Vagina (tissue), 2 donors: ENCODE results near the gene S100Z. TPM values are rescaled to one million over a fixed set of nuclear protein-coding genes. Genes with fewer than 3 reads are reported as not detected.

Experiments used
- DNase-seq, 2 donors: peaks; one replicate each; pipeline ENCODE4 v3.0.0-alpha.2; 2017; ENCODE audit errors: extremely low spot score in 2 of 2
- H3K27ac ChIP-seq: fragments of 200-600 bp; sonication (generic); one replicate; pipeline ENCODE4 v1.5.1; 2019
- H3K27me3 ChIP-seq: fragments of 200-600 bp; sonication (generic); one replicate; pipeline ENCODE4 v1.5.1; 2019
- H3K36me3 ChIP-seq, 2 donors: fragments of 200-600 bp; sonication (generic); one replicate each; pipeline ENCODE4 v1.5.1; 2017 to 2019
- H3K4me1 ChIP-seq: fragments of 200-600 bp; sonication (generic); one replicate; pipeline ENCODE4 v1.5.1; 2019
- H3K4me3 ChIP-seq, 2 donors: fragments of 200-600 bp; sonication (generic); 1 replicate in 1 of 2; 2 replicates in 1 of 2; pipeline ENCODE4 v1.5.1; 2016 to 2019
- H3K9me3 ChIP-seq: fragments of 200-600 bp; sonication (generic); one replicate; pipeline ENCODE4 v1.5.1; 2019
- CTCF ChIP-seq, 3 experiments: fragments of 450-650 bp in 2 of 3; fragments of 200-600 bp in 1 of 3; sonication (generic) in 1 of 3; IDR thresholded peaks; one replicate each; pipeline ENCODE4 v1.5.1; 2017 to 2019; ENCODE audit warnings: antibody characterized with exemption in 3 of 3, mild to moderate bottlenecking in 2 of 3, moderate library complexity in 2 of 3
- POLR2A ChIP-seq, 2 donors: fragments of 450-650 bp; IDR thresholded peaks; one replicate each; pipeline ENCODE4 v1.6.1; 2017; ENCODE audit warnings: antibody characterized with exemption in 2 of 2, mild to moderate bottlenecking in 2 of 2, moderate library complexity in 2 of 2
- POLR2AphosphoS5 ChIP-seq, 2 donors: sonication (generic); formaldehyde crosslinking; IDR thresholded peaks; one replicate each; pipeline ENCODE4 v1.9.0; 2017; ENCODE audit warnings: antibody characterized with exemption in 2 of 2, mild to moderate bottlenecking in 2 of 2, low read depth in 1 of 2; ENCODE audit not compliant: insufficient read depth in 1 of 2
- intact Hi-C: fragments of 100-400 bp; cut with DNase I; formaldehyde crosslinking; loops from one replicate; pipeline ENCODE4 v1.15.1; 2023
- total RNA-seq: library from RNA; depleted of rRNA; stranded (reverse); fragments of >200 nt; gene quantifications from one replicate; pipeline ENCODE4 v1.2.3, GENCODE V29; 2016

The S100Z gene
- total RNA-seq = not detected

- no peak within 1 kb of the TSS for H3K4me3 ChIP-seq
- H3K9me3 ChIP-seq = no peaks in the 10 kb centered on the region
- no peak for DNase-seq
- H3K4me1 ChIP-seq = no peaks in the 10 kb centered on the region
- no peak within 1 kb of the TSS for H3K27ac ChIP-seq
- no peaks in the 10 kb centered on the region for H3K27me3 ChIP-seq
- H3K36me3 ChIP-seq = no peaks in the 10 kb centered on the region
- intact Hi-C loops = no loop called here
- no peak for TF ChIP-seq POLR2AphosphoS5 (IDR thresholded peaks at IDR 0.05; ENCODE audit: insufficient read depth in 1 of 2, low read depth in 1 of 2)
- TF ChIP-seq POLR2A (IDR thresholded peaks at IDR 0.05) = no peak
- TF ChIP-seq CTCF (IDR thresholded peaks at IDR 0.05) = no peak
Observed at GRCh38 chr5:76849419-76850291, at the start of gene S100Z. Gene S100Z (plus strand): TSS chr5:76850014. CDS start chr5:76875360, 25,346 bp downstream.

GRCh38 chr5:76800579-76800978 is 49.2 kb upstream of the S100Z start:
- intact Hi-C loops = no loop called here
- Histone ChIP-seq H3K4me1 (no peaks in the 10 kb centered on the region), H3K36me3 (no peaks in the 10 kb centered on the region), H3K4me3 (no peak overlapping the region), H3K27ac (no peak overlapping the region), H3K27me3 (no peaks in the 10 kb centered on the region), H3K9me3 (no peaks in the 10 kb centered on the region)
- TF ChIP-seq POLR2AphosphoS5 (IDR thresholded peaks at IDR 0.05; ENCODE audit: insufficient read depth in 1 of 2, low read depth in 1 of 2) = no peak
- TF ChIP-seq CTCF (IDR thresholded peaks at IDR 0.05) = no peak
- DNase-seq = no peak

GRCh38 chr5:76801159-76801802 is 48.5 kb upstream of the S100Z start:
- no peaks in the 10 kb centered on the region for H3K36me3 ChIP-seq
- no peaks in the 10 kb centered on the region for H3K4me1 ChIP-seq
- no peaks in the 10 kb centered on the region for H3K9me3 ChIP-seq
- no peak for TF ChIP-seq CTCF (IDR thresholded peaks at IDR 0.05)
- TF ChIP-seq POLR2A (IDR thresholded peaks at IDR 0.05) = no peak
- TF ChIP-seq POLR2AphosphoS5 (IDR thresholded peaks at IDR 0.05; ENCODE audit: insufficient read depth in 1 of 2, low read depth in 1 of 2) = no peak
- DNase-seq = no peak
- H3K4me3 ChIP-seq = no peak overlapping the region
- no peaks in the 10 kb centered on the region for H3K27me3 ChIP-seq
- intact Hi-C loops = no loop called here
- no peak overlapping the region for H3K27ac ChIP-seq

- Histone ChIP-seq H3K36me3 (no peaks in the 10 kb centered on the region), H3K27ac (no peak overlapping the region), H3K4me3 (no peak overlapping the region), H3K9me3 (no peaks in the 10 kb centered on the region), H3K4me1 (no peaks in the 10 kb centered on the region), H3K27me3 (no peaks in the 10 kb centered on the region)
- DNase-seq = no peak
- intact Hi-C loops = no loop called here
- no peak for TF ChIP-seq POLR2A (IDR thresholded peaks at IDR 0.05)
- no peak for TF ChIP-seq CTCF (IDR thresholded peaks at IDR 0.05)
- TF ChIP-seq POLR2AphosphoS5 (IDR thresholded peaks at IDR 0.05; ENCODE audit: insufficient read depth in 1 of 2, low read depth in 1 of 2) = no peak
Observed at GRCh38 chr5:76801803-76802195, 48.0 kb upstream of the S100Z start.

GRCh38 chr5:76804266-76804665 is 45.5 kb upstream of the S100Z start:
- Histone ChIP-seq H3K27me3 (no peaks in the 10 kb centered on the region), H3K4me3 (no peak overlapping the region), H3K27ac (no peak overlapping the region), H3K36me3 (no peaks in the 10 kb centered on the region), H3K9me3 (no peaks in the 10 kb centered on the region), H3K4me1 (peaks cover 5% of the 10 kb centered on the region)
- DNase-seq = no peak
- intact Hi-C loops = no loop called here
- TF ChIP-seq POLR2A (IDR thresholded peaks at IDR 0.05) = no peak
- no peak for TF ChIP-seq CTCF (IDR thresholded peaks at IDR 0.05)
- TF ChIP-seq POLR2AphosphoS5 (IDR thresholded peaks at IDR 0.05; ENCODE audit: insufficient read depth in 1 of 2, low read depth in 1 of 2) = no peak
